Measurements from ENCODE around the gene STK38.

The STK38 gene

GRCh38 chr6:36578431-36578830 is 31.2 kb upstream of the STK38 start:
- no peak for TF ChIP-seq ZC3H10 (CRISPR knock-in tag; IDR thresholded peaks at IDR 0.05)
- TF ChIP-seq ARNTL (CRISPR knock-in tag; IDR thresholded peaks at IDR 0.05; ENCODE audit: borderline replicate concordance, low read depth): no peak
- TF ChIP-seq TOX (CRISPR knock-in tag; IDR thresholded peaks at IDR 0.05; ENCODE audit: borderline replicate concordance): no peak
- TF ChIP-seq PPARA (CRISPR knock-in tag; IDR thresholded peaks at IDR 0.05; ENCODE audit: borderline replicate concordance): no peak
- no peak for TF ChIP-seq ZNF8 (CRISPR knock-in tag; IDR thresholded peaks at IDR 0.05)
- no peak for ATAC-seq

- ATAC-seq: no peak
- TF ChIP-seq RARB (CRISPR knock-in tag; IDR thresholded peaks at IDR 0.05) (no peak), CSRNP3 (CRISPR knock-in tag; IDR thresholded peaks at IDR 0.05) (no peak), ISL1 (CRISPR knock-in tag; IDR thresholded peaks at IDR 0.05) (no peak), ZNF70 (CRISPR knock-in tag; IDR thresholded peaks at IDR 0.05) (no peak), TOX (CRISPR knock-in tag; IDR thresholded peaks at IDR 0.05; ENCODE audit: borderline replicate concordance) (no peak), TCF4 (CRISPR knock-in tag; IDR thresholded peaks at IDR 0.05; ENCODE audit: borderline replicate concordance) (no peak), ZFP30 (CRISPR knock-in tag; IDR thresholded peaks at IDR 0.05) (no peak), GLIS3 (CRISPR knock-in tag; IDR thresholded peaks at IDR 0.05) (no peak), OSR1 (CRISPR knock-in tag; IDR thresholded peaks at IDR 0.05) (no peak), PPARA (CRISPR knock-in tag; IDR thresholded peaks at IDR 0.05; ENCODE audit: borderline replicate concordance) (no peak), ZNF565 (CRISPR knock-in tag; conservative IDR thresholded peaks at IDR 0.05; ENCODE audit: low read depth) (no peak), PATZ1 (CRISPR knock-in tag; IDR thresholded peaks at IDR 0.05; ENCODE audit: borderline replicate concordance) (no peak), ZFP3 (CRISPR knock-in tag; IDR thresholded peaks at IDR 0.05) (no peak), ZC3H10 (CRISPR knock-in tag; IDR thresholded peaks at IDR 0.05) (no peak)
Observed at GRCh38 chr6:36578030-36578429, 30.8 kb upstream of the STK38 start.

GRCh38 chr6:36577301-36577700 is 30.0 kb upstream of the STK38 start:
- TF ChIP-seq ISL1 (CRISPR knock-in tag; IDR thresholded peaks at IDR 0.05) (no peak; the same call in 1 of the 2 replicates), ARNTL (CRISPR knock-in tag; IDR thresholded peaks at IDR 0.05; ENCODE audit: borderline replicate concordance, low read depth) (no peak), TSHZ2 (CRISPR knock-in tag; IDR thresholded peaks at IDR 0.05) (no peak), ZFP30 (CRISPR knock-in tag; IDR thresholded peaks at IDR 0.05) (no peak), ZNF565 (CRISPR knock-in tag; conservative IDR thresholded peaks at IDR 0.05; ENCODE audit: low read depth) (no peak), BACH2 (CRISPR knock-in tag; IDR thresholded peaks at IDR 0.05; ENCODE audit: borderline replicate concordance) (no peak), ZC3H10 (CRISPR knock-in tag; IDR thresholded peaks at IDR 0.05) (no peak), GLIS3 (CRISPR knock-in tag; IDR thresholded peaks at IDR 0.05) (no peak), OSR1 (CRISPR knock-in tag; IDR thresholded peaks at IDR 0.05) (no peak), ZNF8 (CRISPR knock-in tag; IDR thresholded peaks at IDR 0.05) (no peak), CREB5 (CRISPR knock-in tag; IDR thresholded peaks at IDR 0.05; ENCODE audit: low read depth) (no peak), ZFP3 (CRISPR knock-in tag; IDR thresholded peaks at IDR 0.05) (no peak)
- ATAC-seq: peak; percentile 74

- no peak for ATAC-seq
- TF ChIP-seq ZNF565 (CRISPR knock-in tag; conservative IDR thresholded peaks at IDR 0.05; ENCODE audit: low read depth) (no peak), PATZ1 (CRISPR knock-in tag; IDR thresholded peaks at IDR 0.05; ENCODE audit: borderline replicate concordance) (no peak), CREB5 (CRISPR knock-in tag; IDR thresholded peaks at IDR 0.05; ENCODE audit: low read depth) (no peak), CSRNP3 (CRISPR knock-in tag; IDR thresholded peaks at IDR 0.05) (no peak), ZNF70 (CRISPR knock-in tag; IDR thresholded peaks at IDR 0.05) (no peak), ZNF8 (CRISPR knock-in tag; IDR thresholded peaks at IDR 0.05) (no peak), POU6F1 (CRISPR knock-in tag; IDR thresholded peaks at IDR 0.05; ENCODE audit: borderline replicate concordance, low read depth) (no peak), CSDC2 (CRISPR knock-in tag; IDR thresholded peaks at IDR 0.05) (no peak)
Observed at GRCh38 chr6:36576578-36576977, 29.3 kb upstream of the STK38 start.
